T-helper 1 cell treated with Interleukin-12 subunit alpha and Interleukin-12 subunit beta and Interleukin-4 antibody, amounts not matched to agents 30 ng/mL and 1 ng/mL, for 36 hours (primary cell): ENCODE data around the gene ESRP2. TPM values are rescaled to one million over a fixed set of nuclear protein-coding genes. Genes with fewer than 3 reads are reported as not detected.

Experiments
- intact Hi-C: fragments of 100-400 bp; cut with micrococcal nuclease; formaldehyde crosslinking; loops from one replicate; pipeline ENCODE4 v1.15.1; 2024
- total RNA-seq: library from RNA; stranded (reverse); gene quantifications from 2 replicates; pipeline ENCODE4 v1.2.3, GENCODE V29; 2022

ESRP2 gene
- not detected in 2 replicates for total RNA-seq

- intact Hi-C loops: loop anchor here (5.0 kb wide), 4 partner anchors 286 to 574 kb away; partner anchors contain the start of genes ACD, EDC4, PARD6A and THAP11
These were observed at the start of gene ESRP2 for GRCh38 chr16:68235887-68236136. Gene ESRP2 (minus strand): TSS chr16:68236127. CDS start chr16:68236045, 82 bp downstream.

DNA sequence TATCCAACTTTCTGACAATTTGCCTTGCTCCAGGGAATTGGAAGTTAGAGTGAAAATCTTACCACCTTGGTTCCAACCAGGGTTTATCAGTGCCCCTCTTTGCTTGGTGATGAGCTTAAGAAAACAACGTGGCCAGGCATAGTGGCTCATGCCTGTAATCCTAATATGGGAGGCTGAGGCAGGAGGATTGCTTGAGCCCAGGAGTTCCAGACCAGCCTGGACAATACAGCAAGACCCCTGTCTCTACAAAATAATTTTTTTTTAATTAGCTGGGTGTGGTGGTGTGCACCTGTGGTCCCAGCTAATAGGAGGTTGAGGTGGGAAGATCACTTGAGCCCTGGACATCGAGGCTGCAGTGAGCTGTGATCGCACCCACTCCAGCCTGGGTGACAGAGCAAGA, 49.8 kb upstream of the ESRP2 start:
- intact Hi-C loops: loop anchor here (1.0 to 2.0 kb wide), 2 partner anchors 21 to 25 kb away; partner anchors contain the start of genes SLC7A6 and SLC7A6OS

DNA sequence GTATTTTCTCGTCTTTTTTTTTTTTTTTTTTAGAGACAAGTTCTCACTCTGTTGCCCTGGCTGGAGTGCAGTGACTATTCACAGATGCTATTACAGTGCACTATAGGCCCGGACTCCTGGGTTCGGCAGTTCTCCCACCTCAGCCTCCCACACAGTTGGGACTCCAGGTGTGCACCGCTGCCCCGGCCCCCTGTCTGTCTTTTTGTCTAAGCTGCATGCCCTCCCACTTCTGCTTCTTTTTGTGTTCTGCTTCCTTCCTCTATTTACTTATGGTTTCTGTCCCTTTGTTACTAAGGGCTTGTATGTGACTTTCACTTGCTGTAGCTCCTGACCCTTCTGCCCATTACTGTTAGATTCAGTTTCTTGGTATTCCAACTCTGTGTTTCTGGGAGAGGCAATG, 48.9 kb upstream of the ESRP2 start:
- intact Hi-C loops: loop anchor here (1.0 to 2.0 kb wide), 3 partner anchors 9 to 25 kb away; partner anchors contain the start of genes SLC7A6 and SLC7A6OS

DNA sequence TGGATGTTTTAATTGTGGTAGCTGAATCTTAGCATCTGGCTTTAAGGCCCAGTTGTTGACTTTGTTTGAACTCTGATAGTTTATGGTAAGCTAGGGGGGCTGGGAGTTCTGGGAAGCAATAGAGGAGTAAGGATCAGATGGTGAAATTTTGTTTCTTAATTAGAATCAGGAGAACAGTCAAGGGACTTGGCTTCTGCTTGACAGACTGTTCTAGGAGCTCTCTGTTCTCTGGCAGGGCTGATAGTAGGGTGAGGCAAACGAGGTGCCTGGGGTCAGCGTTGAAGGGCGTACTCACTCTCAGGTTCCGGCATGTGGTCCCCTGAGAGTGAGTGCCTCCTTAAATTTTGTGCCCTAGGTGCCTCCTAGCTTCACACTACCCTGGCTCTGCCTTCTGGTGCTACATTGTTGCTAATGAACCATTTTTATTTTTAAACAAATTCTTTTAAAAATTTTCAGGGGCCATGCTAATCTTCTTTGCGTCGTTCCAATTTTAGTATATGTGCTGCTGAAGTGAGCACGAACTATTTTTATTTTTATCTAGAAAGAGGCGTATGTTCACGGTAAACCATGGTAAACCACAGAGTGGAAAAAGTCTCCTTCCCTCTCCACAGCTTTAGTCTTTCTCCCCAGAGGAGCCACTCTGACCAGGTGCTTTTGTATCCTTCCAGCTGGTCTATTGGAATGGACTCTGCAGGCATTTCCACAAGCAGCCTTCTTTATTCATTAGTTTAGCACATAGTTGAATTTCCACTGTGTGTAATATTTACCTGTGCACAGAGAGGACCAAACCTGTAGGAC, 48.1 kb upstream of the ESRP2 start:
- intact Hi-C loops: loop anchor here (1.0 to 2.0 kb wide), 2 partner anchors 8 to 19 kb away; partner anchors contain the start of gene SLC7A6

- intact Hi-C loops: no loop called here
These were observed 47.4 kb upstream of the ESRP2 start for GRCh38 chr16:68283346-68283745.

DNA sequence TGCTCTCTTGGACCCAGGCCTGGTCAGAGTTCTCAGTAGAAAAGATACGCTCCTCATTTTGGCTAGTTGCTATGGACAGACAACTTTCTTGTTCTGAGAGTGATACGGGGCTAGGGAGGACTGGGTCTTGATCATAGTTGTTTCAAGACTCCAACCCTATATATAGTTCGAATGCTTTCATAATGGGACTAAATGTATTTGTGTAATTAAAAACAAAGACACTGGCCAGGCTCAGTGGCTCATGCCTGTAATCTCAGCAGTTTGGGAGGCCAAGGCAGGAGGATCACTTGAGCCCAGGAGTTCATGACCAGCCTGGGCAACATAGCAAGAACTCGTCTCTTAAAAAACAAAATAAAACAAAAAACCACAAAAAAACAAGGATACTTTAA, 46.1 kb upstream of the ESRP2 start:
- intact Hi-C loops: no loop called here

- intact Hi-C loops: loop anchor here (1.0 kb wide), 1 partner anchor 8 kb away; no protein-coding TSS in a partner anchor
These were observed 45.6 kb upstream of the ESRP2 start for GRCh38 chr16:68281368-68282063.

- intact Hi-C loops: no loop called here
These were observed 44.0 kb upstream of the ESRP2 start for GRCh38 chr16:68279726-68280558.

DNA sequence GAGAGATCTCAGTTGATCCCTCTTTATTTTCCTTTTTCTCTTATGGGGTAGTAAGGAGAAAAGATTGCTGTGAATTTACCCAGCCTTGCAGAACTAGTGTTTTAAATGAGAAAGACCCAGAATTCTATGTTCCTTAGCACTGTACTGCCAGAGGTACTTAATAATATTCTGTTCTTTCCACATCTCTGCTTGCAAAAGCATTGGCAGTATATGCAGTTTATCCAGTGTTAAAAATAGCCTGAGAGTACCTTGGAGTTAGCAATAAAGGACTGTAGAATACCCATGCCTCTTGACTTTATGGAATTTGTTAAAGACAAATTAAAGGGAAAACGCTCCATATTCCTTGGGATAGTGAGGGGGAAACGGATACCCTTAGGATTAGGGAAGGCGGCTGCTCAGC, 40.3 kb upstream of the ESRP2 start:
- intact Hi-C loops: loop anchor here (1.0 kb wide), 3 partner anchors 8 to 34 kb away; partner anchors contain the start of gene SLC7A6OS

GRCh38 chr16:68275611-68276191, 39.8 kb upstream of the ESRP2 start:
- intact Hi-C loops: loop anchor here (1.0 kb wide), 4 partner anchors 9 to 35 kb away; partner anchors contain the start of gene SLC7A6OS

DNA sequence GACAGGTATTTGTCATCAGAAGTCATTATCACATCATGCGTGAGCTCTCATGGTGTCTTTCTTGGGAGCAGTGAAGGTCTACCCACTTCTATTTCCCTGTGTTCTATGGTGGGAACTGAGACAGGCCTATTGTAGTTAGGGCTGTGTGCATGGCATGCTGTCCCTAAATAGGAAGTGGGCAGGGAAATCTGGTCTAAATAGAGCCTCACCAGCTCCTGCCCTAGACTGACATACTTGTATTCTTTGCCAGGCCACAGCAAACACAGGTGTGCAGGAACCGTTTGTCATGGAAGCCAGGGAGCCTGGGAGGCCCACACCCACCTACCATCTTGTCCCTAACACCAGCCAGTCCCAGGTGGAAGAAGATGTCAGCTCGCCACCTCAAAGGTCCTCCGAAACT, 38.5 kb upstream of the ESRP2 start:
- intact Hi-C loops: no loop called here

DNA sequence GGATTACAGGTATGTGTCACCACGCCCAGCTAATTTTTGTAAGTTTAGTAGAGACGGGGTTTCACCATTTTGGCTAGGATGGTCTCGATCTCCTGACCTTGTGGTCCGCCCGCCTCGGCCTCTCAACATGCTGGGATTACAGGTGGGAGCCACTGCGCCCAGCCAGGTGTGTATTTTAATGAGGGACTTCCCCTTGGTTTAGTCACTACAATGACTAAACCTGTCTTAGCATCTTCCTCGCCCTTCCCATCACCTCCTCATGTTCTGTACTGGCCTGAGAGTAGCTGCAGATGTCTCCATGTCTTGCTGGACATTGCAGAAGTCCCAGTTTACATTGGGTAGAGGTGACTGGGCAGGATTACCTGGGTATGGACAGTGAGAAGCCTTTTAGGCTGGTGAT, 38.0 kb upstream of the ESRP2 start:
- intact Hi-C loops: loop anchor here (1.0 kb wide), 1 partner anchor 7 kb away; no protein-coding TSS in a partner anchor

- intact Hi-C loops: loop anchor here (1.0 kb wide), 1 partner anchor 8 kb away; no protein-coding TSS in a partner anchor
These were observed 37.5 kb upstream of the ESRP2 start for GRCh38 chr16:68273459-68273858.

DNA sequence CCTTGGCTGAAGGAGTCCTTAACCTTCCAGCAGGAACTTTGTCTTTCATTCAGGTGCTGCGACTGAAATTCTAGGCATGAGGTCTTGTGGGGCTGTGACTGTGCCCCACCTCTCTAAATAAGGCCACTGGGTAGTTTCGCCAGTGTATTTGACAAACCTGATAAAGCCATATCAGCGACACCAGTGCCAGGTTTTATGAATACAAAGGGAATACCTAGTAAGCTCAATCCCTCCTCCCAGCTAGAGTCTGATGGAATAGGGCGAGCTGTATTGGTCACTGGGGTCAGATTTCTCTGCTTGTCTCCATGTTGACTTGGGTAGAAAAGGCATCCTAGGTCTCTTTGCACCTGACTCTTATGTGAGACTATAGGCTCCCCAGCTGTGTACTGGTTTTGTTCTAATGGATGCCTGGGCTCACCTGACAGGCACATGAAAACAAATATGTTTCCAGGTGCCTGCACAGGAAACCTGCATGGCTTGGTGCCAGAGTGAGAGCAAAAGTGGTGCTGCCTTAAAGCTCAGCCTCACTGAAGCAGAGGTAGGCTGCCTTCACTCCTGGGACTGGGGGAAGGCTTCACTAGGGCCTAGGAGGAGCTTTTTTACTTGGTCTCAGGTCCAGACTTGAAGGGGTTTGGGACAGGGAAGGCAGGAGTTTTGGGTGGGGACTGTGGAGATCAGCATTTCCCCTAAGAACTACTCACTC, 36.7 kb upstream of the ESRP2 start:
- intact Hi-C loops: loop anchor here (1.0 kb wide), 1 partner anchor 9 kb away; no protein-coding TSS in a partner anchor

GRCh38 chr16:68270353-68270752, 34.4 kb upstream of the ESRP2 start:
- intact Hi-C loops: no loop called here

GRCh38 chr16:68269793-68270192, 33.9 kb upstream of the ESRP2 start:
- intact Hi-C loops: loop anchor here (10.0 kb wide), 1 partner anchor 1065 kb away; the partner anchor contains the start of genes COG8, NIP7 and PDF

DNA sequence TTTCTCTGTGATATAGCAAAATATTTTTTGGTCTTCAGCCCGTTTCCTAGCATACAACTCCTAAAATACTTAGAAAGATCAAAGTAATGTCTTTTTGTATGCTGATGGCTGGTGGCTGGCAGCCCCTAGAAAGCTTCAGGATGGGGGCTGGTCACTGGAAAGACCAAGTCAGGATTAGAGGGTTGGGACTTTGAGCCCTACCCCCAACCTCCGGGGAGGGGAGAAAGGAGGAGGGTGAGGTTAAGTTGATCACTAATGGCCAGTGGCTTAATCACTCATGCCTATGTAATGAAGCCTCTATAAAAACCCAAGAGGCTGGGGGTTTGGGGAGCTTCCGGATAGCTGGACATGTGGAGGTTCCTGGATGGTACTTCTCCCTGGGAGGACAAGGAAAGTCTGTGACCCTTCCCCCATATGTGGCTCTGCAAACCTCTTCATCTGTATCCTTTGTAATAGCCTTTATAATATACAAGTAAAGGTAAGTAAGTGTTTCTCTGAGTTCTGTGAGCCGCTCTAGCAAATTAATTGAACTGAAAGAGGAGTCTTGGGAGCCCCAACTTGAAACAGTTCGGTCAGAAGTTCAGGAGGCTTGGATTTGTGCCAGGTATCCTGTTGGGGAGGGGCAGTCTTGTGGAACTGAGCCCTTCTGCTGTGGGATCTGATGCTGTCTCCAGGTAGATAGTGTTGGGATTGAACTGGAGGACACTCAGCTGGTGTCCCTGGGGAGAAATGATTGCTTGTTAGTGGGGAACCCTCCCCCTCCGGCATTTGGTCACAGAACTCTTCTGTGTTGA, 31.9 kb upstream of the ESRP2 start:
- intact Hi-C loops: loop anchor here (10.0 kb wide), 1 partner anchor 1067 kb away; the partner anchor contains the start of genes COG8, NIP7 and PDF

DNA sequence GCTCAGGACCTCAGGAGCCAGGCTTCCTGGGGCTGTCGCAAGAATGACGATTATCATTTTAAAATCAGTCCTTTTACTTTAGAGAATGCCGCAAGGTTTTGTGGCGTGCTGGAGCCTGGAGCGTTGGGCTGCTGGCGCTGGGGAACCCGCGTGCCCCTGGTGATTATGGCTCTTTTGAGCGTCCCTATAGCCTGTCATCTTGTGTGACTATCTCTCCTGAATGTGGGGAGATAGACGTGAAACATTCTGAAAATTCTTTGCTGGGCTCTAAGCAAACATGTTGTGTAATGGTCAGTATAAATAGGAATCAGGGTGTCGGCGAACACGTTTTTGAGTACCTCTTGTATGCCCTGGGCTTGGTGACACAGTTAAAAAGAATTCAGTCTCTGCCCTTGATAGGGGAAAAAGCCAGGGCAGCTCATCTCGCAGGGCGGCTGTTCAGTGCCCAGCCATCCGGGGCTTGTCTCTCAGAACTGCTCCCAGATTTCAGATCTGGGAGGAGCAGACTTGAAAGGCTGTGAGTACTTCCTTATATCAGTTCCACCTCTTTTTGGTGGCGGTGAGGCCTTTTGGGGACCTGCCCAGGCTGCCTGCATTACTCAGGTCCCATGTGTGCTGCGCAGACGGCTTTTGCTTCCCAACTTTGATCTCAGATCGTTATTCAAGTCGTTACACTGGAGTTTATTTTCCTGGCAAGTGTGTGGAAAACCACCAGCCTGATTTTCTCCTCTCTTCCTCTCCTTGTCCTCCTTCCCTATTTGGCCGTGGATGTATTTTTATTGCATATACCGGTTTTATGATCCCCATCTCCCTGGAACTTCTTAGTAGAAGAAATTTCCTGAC, 29.4 kb upstream of the ESRP2 start:
- intact Hi-C loops: loop anchor here (1.0 to 10.0 kb wide), 5 partner anchors 10 to 1070 kb away; partner anchors contain the start of genes COG8, NIP7 and PDF
